ENCODE results near the gene PLA2G2F.

PLA2G2F gene

DNA sequence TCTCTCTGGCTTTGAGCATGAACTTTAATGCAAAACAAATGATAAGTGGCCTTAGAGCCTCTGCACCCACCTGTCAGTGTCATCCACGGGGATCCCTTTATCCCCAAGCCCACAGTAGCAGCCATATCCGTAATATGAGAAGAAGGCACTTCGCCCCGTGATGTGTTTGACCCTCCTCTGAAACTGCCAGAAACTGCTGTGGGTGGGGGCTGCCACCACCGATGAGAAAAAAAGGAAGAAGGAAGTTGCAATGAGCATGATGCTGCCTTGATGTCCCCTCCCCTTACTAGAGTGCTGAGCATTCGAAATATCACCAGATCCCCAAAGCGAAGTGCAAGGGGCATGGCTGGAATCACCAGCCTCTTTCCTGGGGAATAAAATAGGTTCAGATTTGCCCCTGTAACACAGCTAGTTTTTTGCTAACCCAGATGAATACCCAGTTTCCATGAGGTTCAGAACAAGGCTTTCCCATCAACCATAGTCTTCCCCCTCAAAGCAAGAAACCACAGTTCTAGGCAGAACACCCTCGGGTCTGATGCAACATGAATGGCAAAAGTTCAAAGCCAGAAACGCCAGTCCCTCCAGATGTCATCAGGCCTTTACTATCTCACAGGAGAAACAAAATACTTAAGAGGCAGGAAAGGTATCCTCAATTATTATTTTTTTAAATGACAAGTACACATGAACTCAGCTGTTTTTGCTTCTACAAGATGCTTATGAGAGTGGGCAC is 36.0 kb downstream of the PLA2G2F start:
- no peak for DNase-seq

DNA sequence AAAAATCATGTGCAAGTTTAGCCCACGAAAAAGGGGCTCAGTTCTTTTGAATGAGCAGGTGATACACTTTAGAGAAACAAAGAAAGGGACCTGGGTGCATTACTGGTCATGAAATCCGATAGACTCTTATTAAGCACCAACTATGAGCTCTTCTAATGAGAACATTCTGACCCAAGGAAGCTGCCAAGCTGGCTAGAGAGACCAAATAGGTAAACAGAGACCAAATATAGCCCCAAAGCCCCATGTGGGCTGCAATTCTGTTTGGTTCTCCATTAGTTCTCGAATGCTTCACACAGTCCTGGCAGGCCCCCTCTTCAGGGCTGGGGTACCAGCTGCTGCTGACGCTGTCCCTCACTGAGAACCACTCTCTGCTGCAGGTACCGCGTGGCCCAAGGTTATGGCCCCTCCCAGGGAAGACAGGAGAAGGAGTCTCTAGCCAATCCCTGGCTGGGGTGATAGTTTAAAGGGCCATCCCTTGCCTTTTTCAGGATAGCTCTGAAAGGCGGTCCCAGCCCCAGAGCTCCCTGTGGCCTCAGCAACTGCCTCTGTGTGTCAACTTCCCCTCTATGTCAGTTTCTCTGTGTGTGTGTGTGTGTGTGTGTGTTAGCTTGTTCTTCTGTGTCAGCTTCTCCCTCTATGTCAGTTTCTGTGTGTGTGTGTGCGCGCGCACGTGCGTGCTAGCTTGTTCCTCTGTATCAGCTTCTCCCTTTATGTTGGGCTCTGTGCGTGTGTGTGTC is 39.7 kb downstream of the PLA2G2F start:
- no peak for DNase-seq

DNA sequence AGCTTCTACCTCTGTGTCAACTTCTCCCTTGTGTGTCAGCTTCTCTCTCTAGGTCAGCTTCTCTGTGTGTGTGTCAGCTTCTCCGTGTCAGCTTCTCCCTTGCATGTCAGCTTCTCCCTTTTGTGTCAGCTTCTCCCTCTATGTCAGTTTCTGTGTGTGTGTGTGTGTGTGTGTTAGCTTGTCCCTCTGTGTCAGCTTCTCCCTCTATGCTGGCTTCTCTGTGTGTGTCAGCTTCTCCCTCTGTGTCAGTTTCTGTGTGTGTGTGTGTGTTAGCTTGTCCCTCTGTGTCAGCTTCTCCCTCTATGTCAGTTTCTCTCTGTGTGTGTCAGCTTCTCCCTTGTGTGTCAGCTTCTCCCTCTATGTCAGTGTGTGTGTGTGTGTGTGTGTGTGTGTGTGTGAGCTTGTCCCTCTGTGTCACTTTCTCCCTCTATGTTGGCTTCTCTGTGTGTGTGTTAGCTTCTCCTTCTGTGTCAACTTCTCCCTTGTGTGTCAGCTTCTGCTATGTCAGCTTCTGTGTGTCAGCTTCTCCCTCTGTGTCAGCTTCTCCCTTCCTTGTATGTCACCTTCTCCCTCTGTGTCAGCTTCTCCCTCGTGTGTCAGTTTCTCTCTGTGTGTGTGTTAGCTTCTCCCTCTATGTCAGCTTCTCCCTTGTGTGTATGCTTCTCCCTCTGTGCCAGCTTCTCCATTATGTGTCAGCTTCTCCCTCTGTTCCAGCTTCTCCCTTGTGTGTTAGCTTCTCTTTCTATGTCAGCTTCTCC is 40.4 kb downstream of the PLA2G2F start:
- DNase-seq, result no peak

DNA sequence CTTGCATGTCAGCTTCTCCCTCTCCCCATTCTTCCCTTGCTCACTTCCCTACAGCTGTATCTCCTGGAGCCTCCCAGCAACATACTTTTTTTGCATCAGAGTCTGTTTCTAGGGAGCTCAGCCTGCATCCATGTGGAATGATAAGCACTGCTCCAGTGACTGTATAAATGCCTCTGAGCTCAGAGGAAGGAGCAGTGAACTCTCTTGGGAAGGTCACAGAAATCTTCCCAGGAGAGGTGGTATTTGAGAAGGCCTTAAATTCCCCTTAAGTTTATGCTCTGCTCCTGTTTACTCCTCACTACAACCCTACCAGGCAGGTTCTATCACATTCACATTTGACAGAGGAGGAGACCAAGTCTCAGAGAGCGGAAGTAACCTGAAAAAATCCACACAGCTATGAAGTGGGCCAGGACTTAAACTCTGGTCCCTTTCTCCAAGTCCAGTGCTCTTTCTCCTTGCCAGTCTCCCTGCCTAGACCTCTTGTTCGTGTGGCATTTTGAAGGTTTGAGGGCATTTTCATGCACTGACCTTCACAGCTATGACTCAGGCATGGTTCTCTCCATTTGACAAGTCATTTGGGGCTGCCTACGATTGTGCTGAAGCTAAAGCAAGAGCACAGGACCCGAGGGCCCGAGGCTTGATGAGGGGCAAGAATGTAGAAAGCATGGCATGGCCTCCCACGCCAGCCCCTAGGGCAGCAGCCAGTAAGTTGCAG is 41.2 kb downstream of the PLA2G2F start:
- DNase-seq, result no peak

DNA sequence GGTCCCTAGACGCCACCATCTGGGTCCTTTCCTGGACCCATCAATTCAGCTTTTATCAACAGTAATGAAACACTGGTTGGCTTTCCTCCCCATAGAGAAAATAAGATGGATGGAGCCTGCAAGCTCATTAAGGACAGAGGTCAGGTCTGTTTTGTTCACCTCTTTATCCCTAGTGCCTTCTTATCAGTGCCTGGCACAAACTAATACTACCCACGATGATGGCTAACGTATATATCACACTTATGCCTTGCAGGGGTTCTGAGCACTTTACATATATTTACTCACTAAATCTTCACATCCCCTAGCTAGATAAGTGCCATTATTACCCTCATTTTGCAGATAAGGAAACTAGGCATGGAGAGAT is 41.7 kb downstream of the PLA2G2F start:
- no peak for DNase-seq

DNA sequence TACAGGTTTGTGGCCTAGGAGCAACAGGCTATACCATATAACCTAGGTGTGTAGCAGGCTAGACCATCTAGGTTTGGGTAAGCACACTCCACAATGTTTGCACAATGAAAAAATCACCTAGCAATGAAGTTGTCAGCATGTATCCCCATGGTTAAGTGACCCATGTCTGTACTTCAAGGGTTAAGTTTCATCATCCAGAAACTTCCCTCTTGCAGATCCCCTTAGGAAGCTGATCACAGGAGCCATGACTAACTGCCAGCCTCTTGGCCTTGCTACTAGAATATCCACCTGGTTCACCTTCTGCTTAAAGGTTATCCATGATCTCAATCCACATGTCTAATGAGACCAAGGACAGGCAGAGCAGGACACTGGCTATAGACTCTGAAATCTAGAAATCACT is 43.3 kb downstream of the PLA2G2F start:
- DNase-seq, result no peak

DNA sequence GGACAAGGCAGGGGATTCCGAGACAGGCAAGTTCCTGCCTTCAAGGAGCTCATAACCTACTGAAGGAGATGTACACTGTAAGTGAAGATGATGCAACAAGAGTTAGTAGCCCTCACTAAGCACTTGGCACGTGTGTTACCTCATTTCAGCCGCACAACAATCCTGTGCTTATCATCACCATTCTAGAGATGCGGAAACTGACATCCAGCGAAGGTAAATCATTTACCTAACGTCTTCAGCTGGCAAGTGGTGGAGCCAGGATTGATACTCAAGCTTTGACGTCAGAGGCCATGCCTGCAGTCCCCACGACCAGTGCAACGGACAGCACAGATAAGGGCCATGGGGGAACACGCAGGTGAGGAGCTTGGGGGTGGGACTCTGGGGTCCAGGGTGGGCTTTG is 43.9 kb downstream of the PLA2G2F start:
- no peak for DNase-seq

DNA sequence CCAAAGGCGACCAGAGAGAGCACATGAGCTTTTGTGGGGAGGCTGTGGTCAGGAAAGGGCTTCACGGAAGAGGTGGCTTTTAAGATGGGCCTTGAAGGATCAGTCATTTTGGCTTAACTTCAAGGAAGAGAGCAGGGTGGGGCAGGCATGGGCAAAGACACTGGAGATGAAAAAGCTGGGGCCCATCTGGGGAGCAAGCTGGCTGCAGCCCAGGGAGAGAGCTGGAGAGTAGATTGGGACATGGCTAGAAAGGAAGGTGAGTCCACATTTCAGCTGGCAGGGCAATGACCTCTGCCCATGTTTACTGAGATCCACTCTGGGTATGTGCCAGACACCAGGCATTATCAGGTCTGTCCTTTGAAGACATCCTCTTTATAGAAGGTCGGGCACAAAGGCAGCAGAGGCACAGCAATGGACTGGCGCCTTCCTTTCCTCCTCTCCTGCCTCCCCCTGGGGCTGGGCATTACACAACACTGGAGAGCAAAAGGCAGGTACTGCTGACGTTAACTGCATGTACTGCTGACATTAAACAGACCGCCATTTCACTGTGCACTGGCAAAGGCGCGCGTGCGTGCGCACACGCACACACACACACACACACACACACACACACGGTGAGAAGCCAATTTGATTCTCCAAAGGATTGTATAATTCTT is 44.6 kb downstream of the PLA2G2F start:
- DNase-seq, result no peak

DNA sequence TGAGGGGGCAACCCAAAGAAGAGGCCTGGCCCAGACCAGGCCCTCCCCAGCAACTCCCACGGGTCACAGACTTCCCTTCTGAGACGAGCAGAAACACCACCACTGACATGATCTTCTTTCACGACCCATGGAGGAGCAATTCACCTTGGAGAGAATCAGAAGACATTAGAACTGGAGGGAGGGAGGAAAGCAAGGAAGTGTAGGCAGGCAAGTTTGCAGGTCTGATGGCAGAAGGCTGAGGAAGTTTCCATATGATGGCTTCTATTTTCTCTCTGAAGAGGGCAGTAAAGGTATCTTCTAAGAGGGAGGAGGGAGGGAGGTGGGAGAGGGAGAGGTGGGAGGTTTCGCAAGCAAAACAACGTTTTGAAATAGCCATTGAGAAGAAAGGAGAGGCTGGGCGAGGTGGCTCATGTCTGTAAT is 45.4 kb downstream of the PLA2G2F start:
- no peak for DNase-seq

DNA sequence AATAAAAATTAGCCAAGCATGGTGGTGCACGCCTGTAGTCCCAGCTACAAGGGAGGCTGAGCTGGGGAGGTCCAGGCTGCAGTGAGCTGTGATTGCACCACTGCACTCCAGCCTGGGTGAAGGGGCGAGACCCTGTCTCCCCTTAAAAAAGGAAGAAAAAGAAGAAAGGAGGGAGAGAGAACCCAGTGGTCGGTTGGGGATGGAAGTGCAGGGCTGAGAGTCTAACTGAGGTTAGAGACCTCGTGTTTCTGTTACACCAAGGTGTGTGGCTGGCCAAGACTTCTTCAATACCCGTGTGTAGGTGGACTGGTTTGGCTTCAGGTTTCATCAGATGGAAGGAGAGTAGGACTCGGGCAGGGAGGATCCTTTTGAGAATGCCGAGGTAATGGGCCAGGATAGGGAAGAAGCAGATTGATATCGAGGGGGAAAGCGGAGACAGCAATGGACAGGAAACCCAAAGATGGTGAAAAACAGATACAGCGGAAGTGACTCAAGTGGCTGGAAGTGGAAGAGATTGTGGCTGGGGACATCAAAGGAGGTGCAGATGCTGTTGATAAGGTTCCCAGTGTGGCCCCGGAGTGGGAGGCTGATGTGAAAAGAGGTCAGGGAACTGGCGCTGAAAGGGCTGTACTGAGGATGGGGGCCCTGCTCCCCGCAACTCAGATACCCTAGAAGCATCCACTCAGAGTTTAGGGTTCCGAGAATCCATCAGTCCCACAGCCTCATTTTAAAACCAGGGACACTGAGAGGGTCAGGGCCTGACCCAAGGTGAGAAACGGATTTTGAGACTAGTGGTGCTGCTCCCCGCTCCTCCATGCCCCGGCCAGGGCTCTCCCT is 46.1 kb downstream of the PLA2G2F start:
- no peak for DNase-seq

DNA sequence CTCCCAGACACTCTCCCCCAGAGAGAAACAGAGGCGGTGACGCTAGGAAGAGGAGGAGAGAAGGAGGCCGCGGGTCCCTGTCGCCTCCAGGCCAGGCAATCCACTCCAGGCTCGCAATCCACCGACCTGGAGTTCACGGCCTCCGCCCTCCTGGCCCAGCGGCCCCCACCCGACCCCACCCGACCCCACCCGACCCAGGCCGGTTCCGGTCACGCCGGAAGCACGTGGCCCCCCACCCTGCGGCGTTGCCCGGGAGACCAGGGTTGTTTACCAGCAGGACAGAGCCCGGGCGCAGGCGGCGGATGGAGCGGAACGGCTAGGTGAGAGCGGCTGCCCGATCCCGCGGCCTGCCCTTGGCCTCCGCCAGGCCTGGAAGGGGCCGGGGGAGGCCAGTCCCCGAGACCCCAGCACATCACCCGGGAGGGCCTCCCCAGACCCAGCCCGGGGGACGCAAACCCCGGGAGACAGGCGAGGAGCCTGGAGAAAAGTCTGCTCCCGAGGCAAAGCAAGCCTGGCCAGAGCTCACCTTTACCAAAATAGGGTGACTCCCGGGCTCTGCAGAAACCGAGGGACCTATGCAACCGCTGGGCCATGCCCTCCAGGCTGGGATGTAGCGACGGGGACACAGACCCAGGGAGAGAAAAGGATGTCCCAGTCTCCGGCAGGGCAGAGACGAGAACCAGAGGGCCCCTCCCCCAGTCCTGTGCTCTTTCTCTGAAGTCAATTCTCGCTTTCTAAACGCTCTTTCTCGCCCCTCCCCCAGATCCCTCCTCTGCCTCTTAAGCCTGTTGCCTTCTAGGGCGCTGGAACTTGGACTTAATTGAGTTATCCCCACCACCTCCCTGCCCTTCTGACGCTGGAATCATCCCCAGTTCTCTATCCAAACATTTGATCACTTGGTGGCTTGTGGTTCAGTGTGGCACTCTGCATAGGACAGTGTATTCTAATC is 47.0 kb downstream of the PLA2G2F start, which contains the start of the genes PLA2G2C and UBXN10:
PLA2G2C (minus strand) TSS at position 685 of the 949 bp plus-strand sequence. CDS start 9,155 bp downstream, outside the sequence.
UBXN10 (plus strand) TSS at position 263 of the 949 bp plus-strand sequence. CDS start 4,466 bp downstream, outside the sequence.
- DNase-seq, result no peak

DNA sequence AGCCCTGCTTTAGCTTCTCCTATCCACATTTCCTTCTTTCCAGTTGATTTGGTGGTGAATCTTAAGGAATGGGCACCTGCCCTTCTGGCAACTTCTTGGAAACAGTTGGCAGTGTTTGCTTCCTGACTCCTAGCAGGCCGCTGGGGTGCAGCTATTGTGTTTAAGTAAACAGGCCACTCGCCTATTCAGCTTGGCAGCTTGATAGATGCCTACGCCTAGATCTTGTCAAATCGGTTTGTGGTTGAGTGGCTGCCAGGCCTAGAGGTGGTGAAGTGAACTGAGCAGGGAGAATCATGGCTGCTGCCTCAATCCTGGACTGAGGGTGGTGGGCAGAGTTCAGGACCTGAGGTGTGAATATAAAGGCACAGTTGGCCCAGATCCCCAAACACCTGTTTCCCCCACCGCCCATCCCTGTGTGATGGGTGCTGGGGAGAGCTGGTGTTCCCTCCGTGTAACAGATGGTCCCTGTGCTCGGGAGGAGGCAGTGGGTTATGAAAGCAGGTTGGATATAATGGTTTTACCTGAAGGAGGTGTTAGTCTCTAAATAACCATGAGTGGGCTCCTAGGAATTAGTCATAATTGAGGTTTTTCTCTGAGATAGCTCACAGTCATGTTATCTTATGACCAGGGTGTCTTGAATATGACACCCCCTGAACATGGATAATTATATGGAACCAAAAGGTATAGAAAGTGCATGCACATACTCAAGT is 48.1 kb downstream of the PLA2G2F start:
- no peak for DNase-seq

DNA sequence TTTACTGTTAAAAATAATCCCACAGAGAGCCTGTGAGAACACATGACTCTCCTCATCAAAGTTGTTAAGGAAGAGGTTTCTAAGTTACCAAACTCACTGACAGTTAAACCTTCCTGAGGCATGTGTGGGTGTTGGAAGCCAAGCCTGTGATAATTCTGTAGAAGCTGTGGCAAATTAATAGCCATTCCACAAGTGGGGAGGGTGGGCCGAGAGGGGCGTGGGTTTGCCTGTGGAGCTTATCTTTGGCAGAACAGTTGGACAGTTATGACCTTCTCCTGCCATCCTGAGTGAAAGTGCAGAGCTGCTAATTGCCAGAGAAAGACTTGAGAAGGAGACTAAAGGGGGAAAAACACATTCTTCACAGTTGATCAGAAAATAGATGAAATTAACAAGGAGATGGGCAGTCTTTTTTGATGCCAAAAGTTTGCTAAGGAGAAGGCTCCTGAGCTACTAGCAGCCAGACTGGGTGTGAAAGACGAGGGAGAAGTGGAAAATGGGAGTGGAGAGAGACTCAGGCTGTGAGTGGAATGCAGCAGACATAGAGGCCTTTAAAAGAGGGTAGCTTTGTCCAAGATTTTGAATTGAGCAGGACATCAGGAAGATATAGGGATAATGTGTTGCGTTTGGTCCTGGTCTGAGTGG is 48.8 kb downstream of the PLA2G2F start:
- DNase-seq, result no peak

DNA sequence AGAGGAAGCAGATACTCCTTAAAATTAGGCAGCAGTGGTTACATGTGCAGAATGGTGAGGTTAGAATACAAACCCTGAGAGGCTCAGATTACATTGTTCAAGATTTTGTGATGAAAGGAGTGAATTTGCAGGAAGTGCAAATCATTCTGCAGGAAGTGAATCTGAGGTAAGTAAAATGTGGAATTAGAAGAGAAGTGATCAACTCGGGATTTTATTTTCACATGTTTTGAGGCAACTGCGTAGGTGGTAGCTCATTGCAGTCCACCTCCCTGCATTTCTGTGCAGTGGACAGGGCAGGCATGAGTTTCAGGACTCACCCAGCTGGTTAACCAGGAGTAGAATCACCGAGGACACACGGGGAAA is 49.3 kb downstream of the PLA2G2F start:
- no peak for DNase-seq

DNA sequence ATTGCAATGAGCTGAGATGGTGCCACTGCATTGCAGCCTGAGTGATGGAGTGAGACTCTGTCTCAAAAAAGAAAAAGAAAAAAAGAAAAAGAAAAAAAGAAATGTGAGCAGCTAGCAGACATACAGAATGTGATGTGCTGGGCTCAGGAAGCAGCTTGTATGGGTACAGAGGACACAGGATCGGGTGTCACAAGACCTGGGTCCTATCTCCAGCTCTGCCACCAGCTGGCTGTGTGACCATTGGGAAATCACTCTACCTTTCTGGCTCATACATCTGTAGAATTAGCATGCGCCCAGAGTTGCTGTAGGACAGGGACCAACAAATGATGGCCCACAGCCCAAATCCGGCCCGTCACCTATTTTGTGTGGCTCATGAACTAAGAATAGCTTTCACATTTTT is 50.5 kb downstream of the PLA2G2F start:
- DNase-seq, result no peak

DNA sequence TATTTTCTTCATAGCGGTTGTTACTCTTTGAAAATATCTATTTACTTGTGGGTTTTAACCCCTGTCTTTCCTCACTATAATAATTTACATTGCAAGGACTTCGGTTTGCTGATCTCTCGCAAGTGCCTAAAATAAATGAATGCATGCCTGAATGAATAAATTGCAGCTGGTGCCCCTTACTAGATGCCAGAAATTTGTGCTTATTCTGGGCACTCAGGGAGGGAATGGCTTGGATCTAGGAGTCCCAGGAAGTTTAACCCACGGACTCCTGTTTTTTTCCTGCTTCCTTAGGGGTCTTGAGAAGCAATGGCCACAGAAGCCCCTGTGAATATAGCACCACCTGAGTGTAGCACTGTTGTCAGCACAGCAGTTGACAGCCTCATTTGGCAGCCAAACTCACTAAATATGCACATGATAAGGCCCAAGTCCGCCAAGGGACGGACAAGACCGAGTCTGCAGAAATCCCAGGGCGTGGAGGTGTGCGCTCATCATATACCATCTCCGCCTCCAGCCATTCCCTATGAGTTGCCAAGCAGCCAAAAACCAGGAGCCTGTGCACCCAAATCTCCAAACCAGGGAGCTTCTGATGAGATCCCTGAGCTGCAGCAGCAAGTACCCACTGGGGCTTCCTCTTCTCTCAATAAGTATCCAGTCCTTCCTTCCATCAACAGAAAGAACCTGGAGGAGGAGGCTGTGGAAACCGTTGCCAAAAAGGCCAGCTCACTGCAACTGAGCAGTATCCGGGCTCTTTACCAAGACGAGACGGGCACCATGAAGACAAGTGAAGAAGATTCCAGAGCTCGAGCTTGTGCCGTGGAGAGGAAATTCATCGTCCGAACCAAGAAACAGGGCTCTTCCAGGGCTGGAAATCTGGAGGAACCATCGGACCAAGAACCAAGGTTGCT is 51.4 kb downstream of the PLA2G2F start:
- no peak for DNase-seq

DNA sequence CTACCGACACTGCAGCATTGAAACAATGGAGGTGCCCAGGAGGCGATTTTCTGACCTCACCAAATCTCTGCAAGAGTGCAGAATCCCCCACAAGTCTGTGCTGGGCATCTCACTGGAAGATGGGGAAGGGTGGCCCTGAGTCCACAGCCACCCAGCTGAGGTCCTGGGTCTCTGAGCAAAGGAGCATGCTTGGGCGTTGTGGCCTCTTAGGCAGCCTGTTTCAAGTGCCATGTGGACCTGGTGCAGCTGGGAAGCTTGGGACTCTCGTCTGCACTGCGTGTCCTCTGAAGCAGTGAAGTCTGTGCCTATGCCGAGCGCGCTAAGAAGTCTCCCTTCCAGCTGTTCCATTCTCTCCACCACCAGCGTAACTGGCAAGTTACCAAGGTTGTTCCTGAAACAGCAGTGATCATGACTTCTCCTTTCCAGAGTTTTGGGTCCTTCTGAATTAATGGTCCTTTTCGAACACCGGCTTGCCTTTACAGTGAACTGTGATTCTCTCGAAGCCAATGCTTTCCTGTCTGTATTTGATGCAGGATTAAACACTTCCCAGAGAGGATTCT is 52.2 kb downstream of the PLA2G2F start:
- no peak for DNase-seq

DNA sequence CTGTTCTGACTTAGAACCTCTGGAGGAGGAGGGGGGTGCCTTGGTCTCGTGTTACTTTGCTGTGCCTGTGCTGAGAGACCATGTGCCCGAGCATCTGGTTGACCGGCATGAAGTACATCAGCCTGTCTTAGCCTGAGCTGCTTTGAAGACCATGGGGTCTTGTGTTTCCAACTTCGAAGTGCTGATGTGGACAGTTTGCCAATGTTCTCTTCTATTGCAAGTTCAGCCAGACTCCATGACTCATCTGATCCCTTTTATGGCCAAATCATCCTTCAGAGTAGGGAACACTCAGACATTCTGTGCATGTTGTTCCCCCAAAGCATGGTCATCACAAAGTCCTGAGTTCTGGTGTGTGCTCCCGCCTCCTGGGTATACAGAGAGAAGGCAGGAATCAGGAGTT is 53.2 kb downstream of the PLA2G2F start:
- DNase-seq, result no peak
